HUES48 (cell line): ENCODE results near the gene NEB.
"Not testable (repeated sequence)": the region's sequence is repeated elsewhere in the genome, so short reads cannot be mapped to it uniquely, and the experiment has no call there.

Experiments used
- H3K27ac ChIP-seq: one replicate; pipeline ENCODE4 v1.7.0; 2013; ENCODE audit warnings: low read depth, low read length, inconsistent platforms
- H3K27me3 ChIP-seq: 2 replicates; pipeline ENCODE4 v1.6.1; 2013; ENCODE audit warnings: mild to moderate bottlenecking, low read length; ENCODE audit not compliant: control insufficient read depth, insufficient read depth
- H3K36me3 ChIP-seq: 2 replicates; pipeline ENCODE4 v1.6.1; 2013; ENCODE audit warnings: low read length; ENCODE audit not compliant: control insufficient read depth, insufficient read depth
- H3K4me1 ChIP-seq: 2 replicates; pipeline ENCODE4 v1.6.1; 2013; ENCODE audit warnings: mild to moderate bottlenecking, low read length; ENCODE audit not compliant: control insufficient read depth, insufficient read depth
- H3K4me3 ChIP-seq: 2 replicates; pipeline ENCODE4 v1.5.1; 2013; ENCODE audit warnings: mild to moderate bottlenecking, low read depth, low read length
- H3K9ac ChIP-seq: 2 replicates; pipeline ENCODE4 v1.6.1; 2013; ENCODE audit warnings: mild to moderate bottlenecking, low read depth, low read length, moderate library complexity
- H3K9me3 ChIP-seq: 2 replicates; pipeline ENCODE4 v1.6.1; 2013; ENCODE audit warnings: low read length; ENCODE audit not compliant: control insufficient read depth, insufficient read depth

NEB gene

GRCh38 chr2:151651274-151651673, 83.0 kb downstream of the NEB start:
- H3K27ac ChIP-seq: no peak overlapping the region
- no peaks in the 10 kb centered on the region for H3K36me3 ChIP-seq
- H3K9me3 ChIP-seq: no peaks in the 10 kb centered on the region
- no peak overlapping the region for H3K9ac ChIP-seq
- H3K27me3 ChIP-seq: no peaks in the 10 kb centered on the region
- H3K4me3 ChIP-seq: no peak overlapping the region
- H3K4me1 ChIP-seq: no peaks in the 10 kb centered on the region

GRCh38 chr2:151650456-151650855, 83.8 kb downstream of the NEB start:
- Histone ChIP-seq H3K9me3 (no peaks in the 10 kb centered on the region), H3K4me3 (no peak overlapping the region), H3K27ac (no peak overlapping the region), H3K9ac (no peak overlapping the region), H3K4me1 (no peaks in the 10 kb centered on the region), H3K36me3 (no peaks in the 10 kb centered on the region), H3K27me3 (no peaks in the 10 kb centered on the region)

GRCh38 chr2:151649966-151650365, 84.3 kb downstream of the NEB start:
- Histone ChIP-seq H3K36me3 (no peaks in the 10 kb centered on the region), H3K27me3 (no peaks in the 10 kb centered on the region), H3K9ac (no peak overlapping the region), H3K9me3 (no peaks in the 10 kb centered on the region), H3K4me3 (no peak overlapping the region), H3K4me1 (no peaks in the 10 kb centered on the region), H3K27ac (no peak overlapping the region)

- no peaks in the 10 kb centered on the region for H3K27me3 ChIP-seq
- no peak overlapping the region for H3K4me3 ChIP-seq
- H3K4me1 ChIP-seq: no peaks in the 10 kb centered on the region
- H3K9me3 ChIP-seq: no peaks in the 10 kb centered on the region
- H3K27ac ChIP-seq: no peak overlapping the region
- no peaks in the 10 kb centered on the region for H3K36me3 ChIP-seq
- no peak overlapping the region for H3K9ac ChIP-seq
Measured at GRCh38 chr2:151649400-151649799, 84.9 kb downstream of the NEB start.

GRCh38 chr2:151646512-151646911, 87.8 kb downstream of the NEB start:
- not testable (repeated sequence) for H3K4me1 ChIP-seq, H3K9me3 ChIP-seq, H3K27ac ChIP-seq, H3K4me3 ChIP-seq, H3K36me3 ChIP-seq, H3K9ac ChIP-seq, H3K27me3 ChIP-seq

- Histone ChIP-seq H3K9ac (no peak overlapping the region), H3K36me3 (no peaks in the 10 kb centered on the region), H3K27ac (no peak overlapping the region), H3K4me1 (no peaks in the 10 kb centered on the region), H3K27me3 (no peaks in the 10 kb centered on the region), H3K9me3 (no peaks in the 10 kb centered on the region), H3K4me3 (no peak overlapping the region)
Measured at GRCh38 chr2:151644580-151644979, 89.7 kb downstream of the NEB start.

- H3K27me3 ChIP-seq, H3K4me3 ChIP-seq, H3K9ac ChIP-seq, H3K27ac ChIP-seq, H3K9me3 ChIP-seq, H3K4me1 ChIP-seq, H3K36me3 ChIP-seq: not testable (repeated sequence)
Measured at GRCh38 chr2:151641895-151642294, 92.4 kb downstream of the NEB start.

- Histone ChIP-seq H3K9me3 (no peaks in the 10 kb centered on the region), H3K9ac (no peak overlapping the region), H3K4me3 (no peak overlapping the region), H3K27me3 (no peaks in the 10 kb centered on the region), H3K36me3 (no peaks in the 10 kb centered on the region), H3K27ac (no peak overlapping the region), H3K4me1 (no peaks in the 10 kb centered on the region)
Measured at GRCh38 chr2:151640087-151640486, 94.2 kb downstream of the NEB start.

GRCh38 chr2:151638990-151639389, 95.3 kb downstream of the NEB start:
- Histone ChIP-seq H3K9ac (no peak overlapping the region), H3K36me3 (no peaks in the 10 kb centered on the region), H3K9me3 (no peaks in the 10 kb centered on the region), H3K4me3 (no peak overlapping the region), H3K27me3 (no peaks in the 10 kb centered on the region), H3K27ac (no peak overlapping the region), H3K4me1 (no peaks in the 10 kb centered on the region)

- Histone ChIP-seq H3K27me3 (no peaks in the 10 kb centered on the region), H3K27ac (no peak overlapping the region), H3K36me3 (no peaks in the 10 kb centered on the region), H3K9ac (no peak overlapping the region), H3K4me1 (no peaks in the 10 kb centered on the region), H3K4me3 (no peak overlapping the region), H3K9me3 (no peaks in the 10 kb centered on the region)
Measured at GRCh38 chr2:151638191-151638933, 95.9 kb downstream of the NEB start.

- Histone ChIP-seq H3K27ac (no peak overlapping the region), H3K4me1 (no peaks in the 10 kb centered on the region), H3K4me3 (no peak overlapping the region), H3K9ac (no peak overlapping the region), H3K36me3 (no peaks in the 10 kb centered on the region), H3K27me3 (no peaks in the 10 kb centered on the region), H3K9me3 (no peaks in the 10 kb centered on the region)
Measured at GRCh38 chr2:151637271-151637781, 97.0 kb downstream of the NEB start.
